Kasumi-1 (cell line): Measurements from ENCODE around the gene RBM15.

ENCODE experiments used
- DNase-seq, 2 experiments: peaks; one replicate each; lab custom pipeline; 2025; lab: John Stamatoyannopoulos, UW

Gene RBM15, protein sequence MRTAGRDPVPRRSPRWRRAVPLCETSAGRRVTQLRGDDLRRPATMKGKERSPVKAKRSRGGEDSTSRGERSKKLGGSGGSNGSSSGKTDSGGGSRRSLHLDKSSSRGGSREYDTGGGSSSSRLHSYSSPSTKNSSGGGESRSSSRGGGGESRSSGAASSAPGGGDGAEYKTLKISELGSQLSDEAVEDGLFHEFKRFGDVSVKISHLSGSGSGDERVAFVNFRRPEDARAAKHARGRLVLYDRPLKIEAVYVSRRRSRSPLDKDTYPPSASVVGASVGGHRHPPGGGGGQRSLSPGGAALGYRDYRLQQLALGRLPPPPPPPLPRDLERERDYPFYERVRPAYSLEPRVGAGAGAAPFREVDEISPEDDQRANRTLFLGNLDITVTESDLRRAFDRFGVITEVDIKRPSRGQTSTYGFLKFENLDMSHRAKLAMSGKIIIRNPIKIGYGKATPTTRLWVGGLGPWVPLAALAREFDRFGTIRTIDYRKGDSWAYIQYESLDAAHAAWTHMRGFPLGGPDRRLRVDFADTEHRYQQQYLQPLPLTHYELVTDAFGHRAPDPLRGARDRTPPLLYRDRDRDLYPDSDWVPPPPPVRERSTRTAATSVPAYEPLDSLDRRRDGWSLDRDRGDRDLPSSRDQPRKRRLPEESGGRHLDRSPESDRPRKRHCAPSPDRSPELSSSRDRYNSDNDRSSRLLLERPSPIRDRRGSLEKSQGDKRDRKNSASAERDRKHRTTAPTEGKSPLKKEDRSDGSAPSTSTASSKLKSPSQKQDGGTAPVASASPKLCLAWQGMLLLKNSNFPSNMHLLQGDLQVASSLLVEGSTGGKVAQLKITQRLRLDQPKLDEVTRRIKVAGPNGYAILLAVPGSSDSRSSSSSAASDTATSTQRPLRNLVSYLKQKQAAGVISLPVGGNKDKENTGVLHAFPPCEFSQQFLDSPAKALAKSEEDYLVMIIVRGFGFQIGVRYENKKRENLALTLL

DNA sequence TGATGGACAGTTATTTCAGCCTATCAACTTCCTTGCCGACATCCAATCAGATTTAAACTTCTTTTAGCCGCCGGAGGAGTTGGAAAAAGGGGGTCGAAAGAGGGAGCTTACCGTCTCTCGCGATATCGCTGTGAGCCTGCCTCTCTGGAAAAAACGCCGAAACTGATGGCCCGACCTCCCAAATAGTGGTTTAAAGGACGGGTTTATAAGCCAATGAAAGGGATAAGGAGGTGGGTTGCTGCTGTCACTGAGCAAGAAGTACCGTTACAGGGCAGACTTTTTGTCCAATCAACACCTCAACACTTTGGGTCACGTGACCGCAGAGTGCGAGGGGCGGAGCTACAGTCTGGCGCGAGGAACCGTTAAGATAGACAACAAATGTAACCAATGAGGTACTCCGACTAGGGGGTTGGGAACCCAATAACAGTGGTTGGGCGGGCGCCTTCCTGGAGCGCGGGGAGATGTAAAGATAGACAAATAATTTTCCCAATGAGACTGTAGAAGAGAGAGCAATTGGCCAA, at the start of gene RBM15:
RBM15 (plus strand) TSS at position 492 of the 521 bp plus-strand sequence; CDS start at position 521, 29 bp downstream.
- DNase-seq: peak; percentile 100

DNA sequence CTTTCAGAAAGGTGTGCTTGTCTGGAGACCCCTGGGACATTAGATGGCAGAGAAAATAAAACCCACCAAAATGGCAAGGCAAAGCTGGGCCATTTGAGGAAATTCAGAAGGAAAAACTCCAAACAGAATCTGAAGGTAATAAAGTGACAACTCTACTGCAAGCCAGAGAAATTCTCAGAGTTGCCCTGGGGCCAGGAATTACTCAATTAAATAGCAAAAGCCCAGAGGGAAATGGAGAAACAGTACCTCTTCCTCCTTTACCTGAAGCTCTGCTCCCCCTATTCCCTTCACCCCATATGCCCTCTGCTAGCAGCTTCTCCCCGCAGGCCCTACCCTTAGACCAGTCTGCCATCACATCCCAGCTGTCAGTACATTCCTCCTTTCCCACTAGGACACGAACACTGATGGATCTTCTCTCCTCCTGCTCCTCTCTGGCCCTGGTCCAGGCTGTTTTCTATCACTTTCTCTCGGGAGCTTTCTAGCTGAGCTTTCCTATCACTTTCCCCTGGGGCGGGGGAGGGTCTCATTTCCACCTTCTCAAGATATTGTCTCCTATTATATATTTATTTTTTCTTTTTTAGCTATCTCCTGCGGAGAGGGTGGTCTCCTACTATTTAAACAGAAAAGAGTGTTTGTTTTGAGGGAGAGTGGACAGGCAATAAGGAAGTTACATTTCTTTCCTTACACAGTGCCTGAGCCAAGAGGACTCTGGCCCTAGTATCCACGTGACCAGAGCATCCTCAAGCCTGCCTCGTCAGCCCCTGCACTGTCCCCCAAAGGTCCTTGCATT, 47.7 kb upstream of the RBM15 start:
- no peak for DNase-seq

DNA sequence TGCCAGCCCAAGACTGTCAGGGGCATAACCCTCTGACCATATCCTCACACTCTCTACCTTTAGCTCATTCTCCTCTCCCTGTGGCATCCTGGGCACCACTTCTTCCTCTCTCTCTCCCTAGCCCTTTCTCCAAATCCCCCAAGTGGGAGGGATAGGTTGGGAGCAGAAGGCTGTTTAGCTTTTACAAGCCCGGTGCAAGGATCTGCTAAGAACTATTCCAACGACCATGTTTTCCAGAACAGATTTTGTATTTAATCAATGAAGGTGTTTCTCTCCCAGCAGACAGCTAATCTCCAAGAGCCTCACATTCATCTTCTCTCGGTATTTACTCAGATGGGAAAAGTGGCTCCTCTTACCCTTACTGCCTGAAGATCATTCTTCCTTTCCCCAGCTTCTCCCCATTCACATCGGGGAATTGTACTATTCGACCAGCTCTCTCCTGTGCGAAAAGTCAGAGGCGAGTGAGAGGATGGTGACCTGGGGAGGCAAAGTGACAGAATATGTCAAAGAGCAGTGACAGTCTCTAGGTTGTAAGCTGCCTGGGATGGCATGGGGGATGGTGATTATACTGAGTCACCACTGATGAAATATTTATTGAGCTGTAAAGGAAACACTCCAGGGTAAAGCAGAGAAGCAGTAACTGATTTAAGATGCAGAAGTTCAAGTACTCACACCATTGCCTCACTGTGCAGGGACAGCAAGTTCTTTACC, 47.0 kb upstream of the RBM15 start:
- no peak for DNase-seq

DNA sequence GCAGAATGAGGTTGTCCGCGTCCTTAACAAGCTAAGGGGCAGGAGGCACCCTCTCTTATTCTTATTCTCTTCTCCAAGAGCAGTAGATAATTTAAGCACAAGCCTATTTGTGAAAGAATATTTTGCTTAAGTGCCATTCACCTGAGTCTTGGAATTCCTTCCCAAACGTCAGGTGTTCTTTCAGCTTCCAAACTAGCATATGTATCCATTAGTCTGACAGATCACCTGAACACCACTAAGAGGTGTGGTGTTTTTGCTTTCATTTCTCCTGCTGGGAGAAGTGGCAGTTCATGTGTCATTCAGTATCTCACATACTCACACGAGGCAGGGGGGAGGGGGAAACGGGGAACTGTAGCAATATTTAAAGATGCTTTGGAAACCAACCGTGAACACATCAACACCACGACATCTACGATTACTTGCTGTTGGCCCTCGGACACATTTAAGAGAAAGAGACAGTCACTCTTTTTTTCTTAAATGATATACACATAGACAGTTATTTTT, 45.5 kb upstream of the RBM15 start:
- no peak for DNase-seq

DNA sequence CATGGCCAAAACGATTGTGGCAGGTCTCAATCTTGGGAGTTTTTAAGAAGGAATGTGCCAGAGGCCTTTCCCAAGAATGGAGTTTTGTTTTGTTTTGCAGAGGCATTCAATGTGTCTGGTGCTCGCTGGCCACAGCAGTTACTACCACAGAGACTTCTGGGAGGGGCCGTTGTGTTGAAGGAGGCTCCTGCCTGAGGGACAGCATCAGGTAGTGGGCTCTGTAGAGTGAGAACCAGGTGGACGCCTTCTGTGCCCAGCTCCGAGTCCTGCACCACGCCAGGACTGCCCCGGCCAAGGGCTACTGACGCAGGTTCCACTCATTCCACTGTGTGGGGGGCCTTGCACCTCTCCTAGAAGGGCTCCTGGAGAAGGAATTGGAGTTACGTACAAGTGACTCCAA, 44.9 kb upstream of the RBM15 start:
- DNase-seq: no peak

DNA sequence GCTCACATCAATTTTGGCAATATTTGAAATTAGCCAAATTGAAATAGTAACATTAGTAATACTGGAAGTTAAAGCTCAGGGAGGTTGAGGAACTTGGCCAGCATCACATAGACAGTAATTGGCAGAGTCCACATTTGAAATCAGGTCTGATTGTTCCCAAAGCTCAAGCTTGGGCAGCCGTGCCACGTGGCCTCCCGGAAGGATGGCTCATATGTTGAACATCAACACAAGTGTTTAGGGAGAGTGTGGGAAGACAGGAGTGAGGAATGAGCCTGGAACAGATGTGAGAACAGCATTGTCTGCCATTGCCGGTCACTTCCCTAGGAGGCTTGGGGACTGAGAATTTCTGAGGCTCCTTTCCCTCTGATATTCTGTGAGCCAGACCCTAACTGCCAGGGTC, 40.2 kb upstream of the RBM15 start:
- DNase-seq: no peak

DNA sequence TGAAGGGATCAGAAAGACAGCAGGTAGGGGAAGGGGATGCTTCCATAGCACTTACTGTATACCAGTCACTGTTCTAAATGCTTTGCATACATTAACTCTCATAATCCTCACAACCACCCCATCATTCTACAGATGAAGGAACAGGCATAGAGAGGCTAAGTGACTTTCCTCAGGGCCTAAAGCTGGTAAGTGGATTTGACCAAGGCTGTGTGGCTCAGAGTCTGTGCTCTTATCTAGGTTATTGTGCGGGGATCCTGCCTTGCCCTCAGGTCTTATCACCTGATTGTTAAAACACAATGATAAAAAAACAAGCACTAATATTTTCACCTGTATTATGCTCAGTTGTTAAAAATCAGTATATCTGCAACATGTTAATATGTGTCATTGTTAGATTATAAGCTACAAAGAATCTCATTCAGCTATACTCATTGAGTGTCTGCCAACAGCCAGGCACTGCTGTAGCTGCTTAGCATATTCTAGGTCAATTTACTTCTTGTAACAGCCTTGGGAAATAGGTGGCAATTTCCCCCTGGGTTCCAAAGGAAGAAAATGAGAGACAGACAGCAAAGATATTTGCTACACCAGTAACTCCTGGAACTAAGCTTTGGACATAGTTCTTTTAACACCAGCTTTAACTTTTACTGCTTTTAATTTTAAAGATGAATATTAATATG, 38.6 kb upstream of the RBM15 start:
- DNase-seq: no peak

DNA sequence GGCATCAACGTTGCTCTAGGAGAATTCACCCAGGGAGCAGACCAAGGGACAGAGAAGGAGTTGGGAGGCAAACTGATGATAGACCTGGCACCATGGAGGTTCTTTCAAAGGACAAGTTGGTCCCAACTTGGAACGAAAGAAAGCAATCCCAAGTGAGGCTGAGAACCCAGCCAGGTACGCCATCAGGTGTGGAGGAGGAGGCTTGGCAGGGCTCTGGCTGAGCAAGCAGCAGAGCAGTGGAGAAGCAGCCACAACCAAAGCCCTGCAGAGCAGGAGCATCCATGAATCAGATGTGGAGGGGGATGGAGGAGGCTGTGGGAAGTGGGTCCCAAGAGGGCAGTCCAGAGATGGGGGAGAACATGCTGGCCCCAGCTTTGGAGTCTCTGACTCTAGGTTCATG, 36.3 kb upstream of the RBM15 start:
- no peak for DNase-seq

DNA sequence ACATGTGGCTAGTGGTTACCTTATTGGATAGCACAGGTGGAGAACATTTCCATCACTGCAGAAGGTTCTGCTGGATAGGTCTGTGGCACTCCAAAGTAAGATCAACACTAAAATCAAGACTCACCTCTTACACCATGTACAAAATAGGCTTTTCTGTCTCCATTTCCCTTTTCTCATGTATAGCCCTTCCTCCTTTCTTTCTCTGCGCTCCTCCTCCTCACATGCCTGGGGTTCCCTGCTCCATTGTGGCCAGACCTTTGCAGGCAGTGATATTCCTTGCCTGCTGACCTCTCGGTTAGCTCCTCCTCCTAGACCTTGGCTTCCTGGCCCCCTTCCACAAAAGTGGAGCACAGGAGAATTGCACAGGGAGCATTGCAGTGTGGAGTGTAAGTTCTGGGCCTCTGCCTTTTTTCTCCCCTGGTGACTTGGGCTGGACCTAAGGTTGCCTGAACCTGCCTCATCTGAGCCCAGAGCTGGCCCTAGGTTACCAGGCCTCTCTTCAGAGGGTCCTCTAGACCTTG, 33.2 kb upstream of the RBM15 start:
- DNase-seq: no peak

DNA sequence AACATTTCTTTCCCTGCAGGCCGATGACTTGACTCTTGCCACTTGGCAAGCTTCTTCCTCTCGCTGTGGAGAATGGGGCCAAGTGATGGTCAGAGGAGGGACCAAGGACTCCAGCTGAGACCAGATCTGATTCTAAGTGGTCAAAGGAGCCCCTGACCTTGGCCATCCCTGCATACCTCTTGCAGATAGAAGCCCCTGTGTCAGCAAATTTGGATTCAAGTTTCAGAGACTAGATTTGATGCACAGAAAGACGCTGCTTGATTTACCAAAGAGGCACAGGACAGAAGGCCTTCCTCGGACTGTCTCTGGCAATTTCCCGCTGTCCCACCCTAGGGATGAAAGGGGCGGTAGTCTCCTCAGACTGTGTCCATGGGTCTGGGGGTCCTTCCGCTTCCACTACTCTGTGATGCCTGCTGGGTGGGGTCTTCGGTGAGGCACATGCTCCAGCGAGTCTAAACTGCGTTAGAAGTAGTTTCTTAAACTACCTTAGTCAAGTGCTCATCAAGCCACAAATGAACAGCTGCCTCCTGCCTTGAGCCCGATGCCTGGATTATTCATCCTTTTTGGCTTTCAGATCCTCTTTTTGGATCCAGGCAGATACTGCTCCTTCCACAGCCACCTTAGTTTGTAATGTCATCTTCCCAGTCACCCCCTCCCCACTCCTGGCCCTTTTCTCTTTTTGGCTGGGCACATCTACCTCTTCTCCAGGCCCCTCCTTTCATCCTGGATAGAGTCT, 31.8 kb upstream of the RBM15 start:
- DNase-seq: no peak

DNA sequence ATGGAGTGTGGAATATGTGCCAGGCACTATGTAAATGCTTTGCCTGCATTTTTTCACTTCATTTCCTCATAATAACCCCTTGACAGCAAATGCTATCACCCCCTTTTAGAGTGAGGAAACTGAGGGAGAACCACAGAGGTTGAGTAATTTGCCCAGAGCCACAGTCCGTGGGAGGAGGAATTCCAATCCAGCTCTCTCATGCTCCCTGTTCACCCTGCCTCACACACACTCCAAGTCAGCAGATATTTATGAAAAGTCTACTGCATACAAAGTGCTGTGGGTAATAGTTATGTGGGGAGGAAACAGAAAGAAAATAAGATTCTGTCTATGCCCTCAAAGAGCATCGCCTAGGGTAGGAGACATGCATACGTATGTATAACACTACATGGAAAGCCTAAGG, 30.9 kb upstream of the RBM15 start:
- no peak for DNase-seq

DNA sequence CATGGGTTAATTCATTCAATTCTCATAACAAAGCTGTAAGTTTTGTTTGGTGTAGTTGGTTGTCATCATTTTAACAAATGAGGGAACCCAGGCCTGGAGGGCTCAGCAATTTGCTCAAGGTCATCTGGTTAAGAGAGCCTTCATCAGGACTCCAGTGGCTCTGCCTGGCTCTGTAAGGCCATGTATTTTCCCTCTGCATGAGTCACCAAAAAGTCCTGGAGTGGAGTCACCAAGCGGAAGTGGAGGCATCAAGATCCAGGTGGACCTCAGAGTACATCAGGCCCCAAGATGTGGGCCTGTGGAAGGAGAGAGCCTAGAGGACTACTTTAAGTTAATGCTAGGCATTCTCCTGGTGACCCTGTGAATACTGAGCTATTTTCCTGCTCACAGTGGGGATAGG, 30.0 kb upstream of the RBM15 start:
- DNase-seq: no peak

DNA sequence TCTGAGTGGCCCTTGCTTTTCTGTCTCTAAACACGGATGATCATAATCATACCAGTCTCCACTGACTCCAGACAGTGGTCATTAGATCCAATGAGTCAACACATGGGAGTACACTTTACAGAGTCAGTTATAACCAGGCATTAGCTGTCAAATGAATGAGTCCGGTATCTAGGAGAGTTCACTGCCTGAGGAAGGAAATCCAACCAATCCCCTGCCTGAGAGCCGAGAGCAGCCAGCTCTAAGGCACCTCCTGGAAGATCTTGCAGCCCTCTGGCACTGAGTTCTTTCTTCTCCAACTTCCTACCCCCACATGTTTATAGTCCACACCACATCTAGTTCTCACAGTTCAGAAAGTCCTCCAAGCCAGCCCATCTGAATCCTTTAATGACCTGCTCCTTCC, 29.4 kb upstream of the RBM15 start:
- no peak for DNase-seq

DNA sequence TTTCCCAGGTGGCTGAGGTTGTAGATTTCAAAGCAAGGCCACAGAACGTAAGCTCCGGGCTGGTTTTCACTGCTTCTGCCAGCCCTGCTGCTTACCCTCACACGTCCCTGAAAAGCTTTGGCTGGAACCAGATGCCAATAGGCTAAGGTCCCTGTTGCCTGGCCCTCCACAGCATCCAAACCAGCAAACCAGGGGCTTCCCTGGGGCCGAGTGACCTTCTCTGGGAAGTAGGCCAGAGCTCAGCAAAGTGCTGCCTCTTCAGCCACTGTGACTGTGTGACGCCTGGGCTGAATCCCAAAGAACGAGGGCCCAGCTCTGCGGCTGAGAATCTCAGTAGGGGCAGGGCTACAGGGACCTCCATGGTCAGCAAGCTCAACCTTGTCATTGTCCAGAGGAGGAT, 28.9 kb upstream of the RBM15 start:
- DNase-seq: no peak

DNA sequence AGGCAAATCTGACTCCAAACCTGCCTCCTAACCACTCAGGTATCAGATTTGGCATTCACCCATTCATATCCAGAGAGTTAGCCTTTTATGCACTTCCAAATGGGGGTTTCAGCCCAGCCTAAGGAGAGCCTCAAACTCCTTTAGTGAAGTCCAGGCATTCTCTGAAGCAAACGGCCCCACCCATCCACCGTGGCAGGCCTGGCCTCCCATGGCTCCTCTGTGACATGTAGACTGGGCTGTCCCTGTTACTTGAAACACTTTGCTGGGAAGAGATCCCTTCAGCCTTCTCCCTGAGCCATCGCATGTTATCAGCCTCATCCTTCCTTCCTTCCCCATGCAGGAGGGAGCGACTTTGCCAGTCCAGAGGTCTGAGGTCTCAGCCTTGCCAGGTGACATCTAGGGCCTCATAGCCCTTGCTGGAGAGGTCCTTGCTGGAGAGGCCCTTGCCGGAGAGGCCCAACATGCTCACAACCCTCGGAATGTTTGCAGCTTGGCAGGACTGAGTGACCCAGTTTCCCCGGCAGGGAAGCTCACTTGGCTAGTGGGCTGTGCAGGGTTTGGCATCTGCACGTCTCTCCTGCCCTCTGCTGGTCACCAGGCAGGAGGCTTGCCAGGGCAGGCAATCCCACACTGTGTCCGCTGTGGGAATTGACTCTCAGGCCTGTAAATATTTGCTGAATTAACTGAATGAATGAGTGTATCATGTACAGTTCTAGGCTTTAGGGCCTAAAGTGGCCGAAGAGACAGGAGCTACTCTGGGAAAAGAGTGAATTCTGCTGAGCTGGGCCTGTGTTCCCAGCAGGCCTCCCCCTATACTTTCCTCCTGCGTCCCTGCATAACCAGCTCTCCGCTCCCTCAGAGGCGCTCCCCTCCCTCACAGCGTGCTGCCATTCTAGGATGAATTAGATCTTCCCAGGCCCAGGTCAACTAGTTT, 26.7 kb upstream of the RBM15 start:
- peak; percentile 63 to 66 for DNase-seq

DNA sequence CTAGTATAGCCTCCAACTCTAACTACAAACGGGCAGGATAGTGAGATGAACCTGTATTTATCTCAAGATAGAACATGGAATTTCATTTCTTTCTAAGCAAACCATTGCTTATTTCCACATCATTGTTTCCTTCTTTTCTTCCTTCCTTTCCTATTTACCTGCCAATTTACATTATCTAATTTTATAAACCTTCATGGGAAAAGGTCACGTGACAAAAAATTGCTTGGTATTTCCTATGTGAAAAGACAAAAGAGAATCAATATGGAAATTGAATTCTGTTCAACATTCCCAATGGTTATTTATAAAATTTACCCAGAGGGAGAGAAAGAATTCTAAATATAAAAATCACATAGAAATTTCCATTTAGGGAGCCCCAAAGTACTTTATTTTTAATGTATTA, 22.4 kb upstream of the RBM15 start:
- DNase-seq: no peak

DNA sequence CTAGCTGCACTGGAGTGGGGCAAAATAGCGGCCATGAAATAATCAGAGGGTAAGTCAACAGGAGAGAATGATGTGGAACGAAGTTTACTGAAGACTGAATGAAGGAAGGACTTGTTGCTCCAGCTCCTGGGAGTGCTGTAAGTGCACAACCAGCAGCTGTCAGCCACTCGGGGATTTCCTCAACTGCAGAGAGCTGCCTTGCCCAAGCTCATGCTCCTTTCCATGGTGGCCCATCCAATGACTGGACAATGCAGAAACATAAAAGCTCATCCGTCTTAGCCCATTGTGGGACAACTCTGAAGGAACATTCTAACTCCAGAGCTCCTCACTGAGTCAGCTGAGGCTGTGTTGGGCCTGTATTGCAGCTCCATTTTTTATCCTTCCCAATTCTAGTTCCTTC, 21.1 kb upstream of the RBM15 start:
- no peak for DNase-seq
